SK-N-SH (cell line): ENCODE measurements around the gene CEP63.

Experiments
- CHD2 ChIP-seq: fragments of 150-350 bp; IDR thresholded peaks from 2 replicates; pipeline ENCODE4 v1.6.1; 2018; ENCODE audit warnings: low read length; ENCODE audit not compliant: partially characterized antibody
- CTCF ChIP-seq: fragments of 200-600 bp; sonication (generic); IDR thresholded peaks from 2 replicates; pipeline ENCODE4 v1.6.1; 2017; ENCODE audit warnings: antibody characterized with exemption, mild to moderate bottlenecking, moderate library complexity
- EP300 ChIP-seq, 2 experiments: IDR thresholded peaks; 2 replicates each; pipeline versions ENCODE4 v1.4.0 to v1.6.1; 2012; ENCODE audit warnings: borderline replicate concordance in 1 of 2, low read depth in 1 of 2, low read length in 1 of 2
- FOXM1 ChIP-seq: IDR thresholded peaks from 2 replicates; pipeline ENCODE4 v1.4.0; 2012; ENCODE audit warnings: low read depth, mild to moderate bottlenecking
- GABPA ChIP-seq: IDR thresholded peaks from 2 replicates; pipeline ENCODE4 v1.4.0; 2012; ENCODE audit warnings: low read depth, mild to moderate bottlenecking
- JUND ChIP-seq: IDR thresholded peaks from 2 replicates; pipeline ENCODE4 v1.4.0; 2012
- MAX ChIP-seq: IDR thresholded peaks from 2 replicates; pipeline ENCODE4 v1.4.0; 2012; ENCODE audit warnings: low read depth
- NFIC ChIP-seq: IDR thresholded peaks from 2 replicates; pipeline ENCODE4 v1.4.0; 2012; ENCODE audit warnings: borderline replicate concordance
- NRF1 ChIP-seq: IDR thresholded peaks from 2 replicates; pipeline ENCODE4 v1.6.1; 2012; ENCODE audit warnings: low read depth, mild to moderate bottlenecking, low read length
- POLR2AphosphoS5 ChIP-seq: IDR thresholded peaks from 2 replicates; pipeline ENCODE4 v1.6.1; 2012; ENCODE audit warnings: low read depth, low read length
- REST ChIP-seq: IDR thresholded peaks from 2 replicates; pipeline ENCODE4 v1.6.1; 2012; ENCODE audit warnings: mild to moderate bottlenecking, low read depth, low read length, moderate library complexity
- TAF1 ChIP-seq: IDR thresholded peaks from 2 replicates; pipeline ENCODE4 v1.6.1; 2012; ENCODE audit warnings: low read depth, mild to moderate bottlenecking, low read length, moderate library complexity, borderline replicate concordance

GRCh38 chr3:134609821-134610431 is 124.1 kb downstream of the CEP63 start:
- no peak for TF ChIP-seq CHD2
- TF ChIP-seq CTCF, result no peak
- TF ChIP-seq NFIC, result no peak
- TF ChIP-seq JUND, result no peak
- no peak for TF ChIP-seq EP300 (IDR thresholded peaks at IDR 0.05; ENCODE audit: borderline replicate concordance in 1 of 2, low read depth in 1 of 2, low read length in 1 of 2)
- TF ChIP-seq TAF1, result no peak
- TF ChIP-seq REST, result no peak
- no peak for TF ChIP-seq POLR2AphosphoS5
- no peak for TF ChIP-seq MAX
- TF ChIP-seq FOXM1, result no peak
- TF ChIP-seq NRF1, result no peak
- TF ChIP-seq GABPA, result no peak
